ENCODE results near the gene PDZD4. TPM values are rescaled to one million over a fixed set of nuclear protein-coding genes. Genes with fewer than 3 reads are reported as not detected.

Gene PDZD4
- total RNA-seq, 1 donor from 2014 or later: 1.8 TPM

DNA sequence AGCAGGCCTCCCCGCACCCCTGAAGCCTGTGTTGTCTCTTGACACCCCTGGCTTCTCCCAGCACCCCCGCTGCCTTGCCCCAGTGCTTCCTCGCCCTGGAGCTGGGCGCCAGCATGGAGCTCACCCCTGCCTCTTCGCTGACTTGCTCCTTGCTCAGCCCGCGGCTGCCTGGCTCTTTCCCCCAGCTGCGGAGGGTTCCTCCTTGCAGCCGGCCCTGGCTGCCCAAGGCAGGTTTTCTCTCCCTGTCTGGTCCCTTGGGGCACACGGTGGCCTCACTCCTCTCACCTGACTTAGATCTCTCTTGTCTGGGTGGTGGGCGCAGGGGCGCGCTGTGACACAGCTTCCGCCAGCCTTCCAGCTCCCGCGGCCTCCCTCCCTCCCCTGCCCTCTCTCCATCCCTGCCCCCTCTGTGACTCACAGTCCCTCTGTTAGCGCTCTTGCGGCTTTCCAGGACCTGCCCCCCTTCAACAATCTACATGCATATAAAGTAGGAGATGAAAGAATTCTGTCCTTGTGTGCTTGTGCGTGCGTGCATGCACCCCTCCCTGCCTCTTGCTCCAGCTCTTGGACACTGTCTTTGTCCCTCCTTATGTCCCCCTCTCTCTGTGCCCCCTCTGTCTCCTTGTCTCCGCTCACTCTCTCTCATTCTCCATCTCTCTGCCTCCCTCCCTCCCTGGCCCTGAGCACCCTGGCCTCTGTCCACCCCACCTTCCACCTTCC lies 64.1 kb downstream of the PDZD4 start:
- Histone ChIP-seq H3K4me3 (ENCODE audit: low read depth, low read length) (peak overlapping the region; percentile 25), H3K27me3 (ENCODE audit: control insufficient read depth, insufficient read depth, low read length) (no peaks in the 10 kb centered on the region), H3K36me3 (ENCODE audit: control insufficient read depth, insufficient read depth, low read length) (no peaks in the 10 kb centered on the region)
- peak; percentile 21 for DNase-seq (ENCODE audit: low read depth)
- TF ChIP-seq, protein P1, sequence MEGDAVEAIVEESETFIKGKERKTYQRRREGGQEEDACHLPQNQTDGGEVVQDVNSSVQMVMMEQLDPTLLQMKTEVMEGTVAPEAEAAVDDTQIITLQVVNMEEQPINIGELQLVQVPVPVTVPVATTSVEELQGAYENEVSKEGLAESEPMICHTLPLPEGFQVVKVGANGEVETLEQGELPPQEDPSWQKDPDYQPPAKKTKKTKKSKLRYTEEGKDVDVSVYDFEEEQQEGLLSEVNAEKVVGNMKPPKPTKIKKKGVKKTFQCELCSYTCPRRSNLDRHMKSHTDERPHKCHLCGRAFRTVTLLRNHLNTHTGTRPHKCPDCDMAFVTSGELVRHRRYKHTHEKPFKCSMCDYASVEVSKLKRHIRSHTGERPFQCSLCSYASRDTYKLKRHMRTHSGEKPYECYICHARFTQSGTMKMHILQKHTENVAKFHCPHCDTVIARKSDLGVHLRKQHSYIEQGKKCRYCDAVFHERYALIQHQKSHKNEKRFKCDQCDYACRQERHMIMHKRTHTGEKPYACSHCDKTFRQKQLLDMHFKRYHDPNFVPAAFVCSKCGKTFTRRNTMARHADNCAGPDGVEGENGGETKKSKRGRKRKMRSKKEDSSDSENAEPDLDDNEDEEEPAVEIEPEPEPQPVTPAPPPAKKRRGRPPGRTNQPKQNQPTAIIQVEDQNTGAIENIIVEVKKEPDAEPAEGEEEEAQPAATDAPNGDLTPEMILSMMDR (IDR thresholded peaks at IDR 0.05; ENCODE audit: insufficient read depth, low read length, poor library complexity, severe bottlenecking): no peak

DNA sequence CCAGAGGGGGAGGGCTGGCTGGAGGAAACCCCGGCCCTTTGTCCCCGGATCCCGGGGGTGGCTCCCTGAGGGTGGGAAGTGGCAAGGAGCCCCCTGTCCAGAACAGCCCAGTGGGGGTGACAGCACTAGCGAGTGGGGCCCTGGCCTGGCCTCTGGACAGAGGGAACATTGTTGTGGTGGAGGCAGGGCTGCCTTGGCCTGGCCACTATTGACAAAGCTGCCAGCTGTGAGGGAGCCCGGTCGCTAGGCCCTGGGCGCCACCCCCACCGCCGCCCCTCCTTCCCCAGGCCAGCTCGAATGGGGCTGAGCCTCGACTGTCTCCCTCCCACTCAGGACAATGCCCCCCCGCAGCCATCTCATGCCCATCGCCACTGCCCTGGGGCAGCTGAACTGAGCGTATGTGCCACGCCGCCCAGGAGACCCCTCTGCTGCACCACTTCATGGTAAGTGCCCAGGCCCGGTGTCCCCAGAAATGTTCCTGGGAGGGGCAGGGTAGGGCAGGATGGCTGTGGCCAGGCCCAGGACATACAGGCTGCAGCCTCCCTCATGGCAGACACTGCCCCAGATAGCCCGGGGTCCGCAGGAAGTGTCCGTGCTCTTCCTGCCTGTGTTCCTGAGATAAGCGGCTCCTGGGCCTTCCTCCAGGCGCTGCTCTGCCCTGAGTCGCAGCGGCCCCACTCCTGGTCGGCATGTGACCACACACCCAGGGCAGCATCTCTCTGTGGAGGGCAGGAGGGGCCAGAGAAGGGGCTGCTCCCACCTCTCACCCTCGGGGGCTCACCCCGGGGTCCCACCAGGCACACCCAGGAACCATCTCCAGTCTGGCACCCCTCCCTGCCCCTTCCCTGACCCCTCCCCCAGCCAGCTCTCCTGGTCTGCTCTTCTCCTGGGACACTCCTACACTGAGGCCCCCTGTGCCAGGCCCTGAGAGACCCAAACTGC lies 64.9 kb downstream of the PDZD4 start:
- Histone ChIP-seq H3K36me3 (ENCODE audit: control insufficient read depth, insufficient read depth, low read length) (no peaks in the 10 kb centered on the region), H3K4me3 (ENCODE audit: low read depth, low read length) (no peak overlapping the region), H3K27me3 (ENCODE audit: control insufficient read depth, insufficient read depth, low read length) (no peaks in the 10 kb centered on the region)
- TF ChIP-seq, protein P1 (IDR thresholded peaks at IDR 0.05; ENCODE audit: insufficient read depth, low read length, poor library complexity, severe bottlenecking): no peak
- DNase-seq (ENCODE audit: low read depth): no peak

DNA sequence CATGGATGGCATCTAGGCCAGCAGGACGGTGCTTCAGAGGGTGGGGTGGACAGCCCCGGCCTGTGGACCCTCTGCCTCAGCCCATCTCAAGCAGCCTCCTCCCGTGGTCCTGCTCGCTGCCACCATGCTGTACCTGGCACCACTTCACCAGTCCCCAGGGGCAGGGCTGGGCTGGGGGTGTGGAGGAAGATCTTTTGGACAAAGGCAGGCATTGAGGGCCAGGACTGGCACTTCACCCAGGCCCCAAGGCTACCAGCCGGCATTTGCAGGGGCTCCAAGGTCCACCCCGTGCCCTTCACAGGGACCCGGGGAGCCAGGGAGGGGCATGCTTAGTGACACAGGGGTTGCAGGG lies 65.6 kb downstream of the PDZD4 start:
- DNase-seq (ENCODE audit: low read depth): no peak
- H3K36me3 ChIP-seq (ENCODE audit: control insufficient read depth, insufficient read depth, low read length): no peaks in the 10 kb centered on the region
- TF ChIP-seq, protein P1 (IDR thresholded peaks at IDR 0.05; ENCODE audit: insufficient read depth, low read length, poor library complexity, severe bottlenecking): no peak
- H3K4me3 ChIP-seq (ENCODE audit: low read depth, low read length): no peak overlapping the region
- no peaks in the 10 kb centered on the region for H3K27me3 ChIP-seq (ENCODE audit: control insufficient read depth, insufficient read depth, low read length)

GRCh38 chrX:153763989-153764755 lies 66.2 kb downstream of the PDZD4 start, which contains the start of gene PLXNB3:
Gene PLXNB3 (plus strand): TSS chrX:153764249. CDS start chrX:153765536, 1,287 bp downstream.
- peak; percentile 21 for DNase-seq (ENCODE audit: low read depth)
- Histone ChIP-seq H3K27me3 (ENCODE audit: control insufficient read depth, insufficient read depth, low read length) (no peaks in the 10 kb centered on the region), H3K4me3 (ENCODE audit: low read depth, low read length) (peak within 1 kb of the TSS; percentile 32), H3K36me3 (ENCODE audit: control insufficient read depth, insufficient read depth, low read length) (no peaks in the 10 kb centered on the region)
- TF ChIP-seq, protein P1 (IDR thresholded peaks at IDR 0.05; ENCODE audit: insufficient read depth, low read length, poor library complexity, severe bottlenecking): peak; percentile 76

DNA sequence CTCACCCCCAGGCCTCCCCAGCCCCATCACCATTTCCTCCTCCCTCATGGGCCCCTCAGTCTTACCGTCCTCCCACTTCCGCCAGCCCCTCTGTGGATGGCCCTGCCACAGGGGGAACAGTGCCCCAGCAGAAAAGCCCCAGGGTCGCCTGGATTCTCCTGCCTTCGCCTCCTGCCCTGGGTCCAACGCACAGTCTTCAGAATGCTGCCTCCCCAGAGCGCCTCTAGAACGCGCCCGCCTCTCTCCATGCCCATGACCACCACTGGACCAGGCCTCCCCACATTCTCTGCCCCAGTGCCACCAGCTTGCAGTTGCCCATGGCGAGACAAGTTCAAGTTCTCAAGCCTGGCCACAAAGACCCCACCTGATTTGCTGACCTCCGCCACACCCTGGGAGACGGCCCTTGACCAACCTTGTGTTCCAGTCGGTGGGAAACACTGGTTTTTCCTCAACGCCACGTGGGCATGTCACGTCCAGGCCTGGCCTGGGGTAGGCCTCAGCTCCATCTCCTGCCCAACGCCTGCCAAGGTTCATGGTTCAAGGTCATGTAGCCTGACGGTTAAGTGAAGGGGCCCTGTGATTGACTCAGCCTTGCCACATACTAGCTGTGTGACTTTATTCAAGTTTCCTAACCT lies 66.9 kb downstream of the PDZD4 start:
- H3K4me3 ChIP-seq (ENCODE audit: low read depth, low read length): no peak overlapping the region
- DNase-seq (ENCODE audit: low read depth): no peak
- TF ChIP-seq, protein P1 (IDR thresholded peaks at IDR 0.05; ENCODE audit: insufficient read depth, low read length, poor library complexity, severe bottlenecking): no peak
- H3K27me3 ChIP-seq (ENCODE audit: control insufficient read depth, insufficient read depth, low read length): no peaks in the 10 kb centered on the region
- no peaks in the 10 kb centered on the region for H3K36me3 ChIP-seq (ENCODE audit: control insufficient read depth, insufficient read depth, low read length)

Measured in kidney epithelial cell (primary cell).